Neural crest cell (in vitro differentiated cells): ENCODE measurements around the gene DDC. TPM values are rescaled to one million over a fixed set of nuclear protein-coding genes. Genes with fewer than 3 reads are reported as not detected.
"Not testable (repeated sequence)": the region's sequence is repeated elsewhere in the genome, so short reads cannot be mapped to it uniquely, and the experiment has no call there.

ENCODE experiments used
- DNase-seq: peaks from one replicate; pipeline ENCODE4 v3.0.0; 2021; ENCODE audit warnings: low read depth, mixed read lengths, low spot score
- H3K27ac Mint-ChIP-seq: one replicate; pipeline ENCODE4 v1.8.0; 2021; ENCODE audit warnings: mild to moderate bottlenecking, mixed read lengths; ENCODE audit not compliant: unreplicated experiment
- H3K27me3 Mint-ChIP-seq: 2 replicates; pipeline ENCODE4 v1.8.0; 2021; ENCODE audit warnings: low read depth, mild to moderate bottlenecking, mixed read lengths
- H3K36me3 Mint-ChIP-seq: 2 replicates; pipeline ENCODE4 v1.8.0; 2021; ENCODE audit warnings: low read depth, mild to moderate bottlenecking, mixed read lengths
- H3K4me1 Mint-ChIP-seq: 2 replicates; pipeline ENCODE4 v1.8.0; 2021; ENCODE audit warnings: mixed read lengths
- H3K4me3 Mint-ChIP-seq: one replicate; pipeline ENCODE4 v1.8.0; 2021; ENCODE audit warnings: mild to moderate bottlenecking, mixed read lengths
- H3K9me3 Mint-ChIP-seq: 2 replicates; pipeline ENCODE4 v1.8.0; 2021; ENCODE audit warnings: mixed read lengths
- CTCF ChIP-seq: fragments of 200-600 bp; sonication (generic); conservative IDR thresholded peaks from 2 replicates; pipeline ENCODE4 v1.5.0; 2021; ENCODE audit warnings: antibody characterized with exemption, mild to moderate bottlenecking
- total RNA-seq: library from RNA; stranded (reverse); gene quantifications from 2 replicates; pipeline ENCODE4 v1.2.1, GENCODE V29; 2021

Gene DDC
- total RNA-seq, 1 donor from 2014 or later, result 1.0 TPM

GRCh38 chr7:50531928-50532327, 33.3 kb downstream of the DDC start:
- peak overlapping the region; percentile 79 for H3K27ac Mint-ChIP-seq
- TF ChIP-seq CTCF, result no peak
- H3K9me3 Mint-ChIP-seq, result no peaks in the 10 kb centered on the region
- peaks cover 28% of the 10 kb centered on the region for H3K4me1 Mint-ChIP-seq
- H3K27me3 Mint-ChIP-seq, result no peaks in the 10 kb centered on the region
- no peaks in the 10 kb centered on the region for H3K36me3 Mint-ChIP-seq
- peak overlapping the region; percentile 63 for H3K4me3 Mint-ChIP-seq
- peak; percentile 19 for DNase-seq

GRCh38 chr7:50531401-50531911, 33.7 kb downstream of the DDC start:
- Mint-ChIP-seq H3K36me3 (no peaks in the 10 kb centered on the region), H3K27ac (peak overlapping the region; percentile 79), H3K9me3 (no peaks in the 10 kb centered on the region), H3K27me3 (no peaks in the 10 kb centered on the region), H3K4me3 (peak overlapping the region; percentile 63), H3K4me1 (peaks cover 28% of the 10 kb centered on the region)
- TF ChIP-seq CTCF, result no peak
- DNase-seq, result peak; percentile 23

GRCh38 chr7:50530766-50531165, 34.4 kb downstream of the DDC start:
- no peaks in the 10 kb centered on the region for H3K27me3 Mint-ChIP-seq
- H3K4me3 Mint-ChIP-seq, result no peak overlapping the region
- peaks cover 28% of the 10 kb centered on the region for H3K4me1 Mint-ChIP-seq
- DNase-seq, result no peak
- peaks cover 2% of the 10 kb centered on the region for H3K36me3 Mint-ChIP-seq
- H3K9me3 Mint-ChIP-seq, result peaks cover 2% of the 10 kb centered on the region
- H3K27ac Mint-ChIP-seq, result no peak overlapping the region
- no peak for TF ChIP-seq CTCF

GRCh38 chr7:50529093-50529862, 35.9 kb downstream of the DDC start:
- peaks cover 7% of the 10 kb centered on the region for H3K9me3 Mint-ChIP-seq
- H3K36me3 Mint-ChIP-seq, result peaks cover 5% of the 10 kb centered on the region
- H3K27me3 Mint-ChIP-seq, result no peaks in the 10 kb centered on the region
- no peak overlapping the region for H3K4me3 Mint-ChIP-seq
- no peak for DNase-seq
- TF ChIP-seq CTCF, result no peak
- no peak overlapping the region for H3K27ac Mint-ChIP-seq
- H3K4me1 Mint-ChIP-seq, result peaks cover 23% of the 10 kb centered on the region

- Mint-ChIP-seq H3K27me3 (no peaks in the 10 kb centered on the region), H3K4me3 (no peak overlapping the region), H3K36me3 (peaks cover 5% of the 10 kb centered on the region), H3K4me1 (peaks cover 23% of the 10 kb centered on the region), H3K9me3 (peaks cover 11% of the 10 kb centered on the region), H3K27ac (no peak overlapping the region)
- no peak for TF ChIP-seq CTCF
- no peak for DNase-seq
Observed at GRCh38 chr7:50528266-50529092, 36.7 kb downstream of the DDC start.

GRCh38 chr7:50519350-50519749, 45.9 kb downstream of the DDC start:
- H3K4me3 Mint-ChIP-seq, DNase-seq, H3K27ac Mint-ChIP-seq, H3K4me1 Mint-ChIP-seq, H3K27me3 Mint-ChIP-seq: not testable (repeated sequence)
- Mint-ChIP-seq H3K36me3 (peaks cover 20% of the 10 kb centered on the region), H3K9me3 (peaks cover 29% of the 10 kb centered on the region)
